22Rv1 (cell line): Measurements from ENCODE around the gene SLCO1A2.

Experiments
- CTCF ChIP-seq: fragments of 450-650 bp; IDR thresholded peaks from 2 replicates; pipeline ENCODE4 v1.5.1; 2017; ENCODE audit warnings: mild to moderate bottlenecking
- ZFX ChIP-seq: fragments of 450-650 bp; IDR thresholded peaks from 2 replicates; pipeline ENCODE4 v1.6.1; 2017; ENCODE audit warnings: antibody characterized with exemption, borderline replicate concordance

- no peak for TF ChIP-seq CTCF
- TF ChIP-seq ZFX = no peak
These were observed 25.9 kb downstream of the SLCO1A2 start for GRCh38 chr12:21308785-21309184.
